Mesothelial cell of epicardium (in vitro differentiated cells): Measurements from ENCODE around the gene ANKDD1B. TPM values are rescaled to one million over a fixed set of nuclear protein-coding genes. Genes with fewer than 3 reads are reported as not detected.
"Not testable (repeated sequence)": the region's sequence is repeated elsewhere in the genome, so short reads cannot be mapped to it uniquely, and the experiment has no call there.

Source experiments
- DNase-seq, 2 experiments: peaks; one replicate each; pipeline ENCODE4 v3.0.0; 2021; ENCODE audit warnings: low spot score in 2 of 2; ENCODE audit not compliant: unreplicated experiment in 2 of 2
- H3K27ac Mint-ChIP-seq: 2 replicates; pipeline ENCODE4 v1.8.0; 2021; ENCODE audit warnings: mixed read lengths
- H3K27me3 Mint-ChIP-seq: 2 replicates; pipeline ENCODE4 v1.8.0; 2021; ENCODE audit warnings: low read depth, mixed read lengths
- H3K36me3 Mint-ChIP-seq: 2 replicates; pipeline ENCODE4 v1.8.0; 2021; ENCODE audit warnings: mixed read lengths
- H3K4me1 Mint-ChIP-seq: 2 replicates; pipeline ENCODE4 v1.8.0; 2021; ENCODE audit warnings: mixed read lengths
- H3K4me3 Mint-ChIP-seq: 2 replicates; pipeline ENCODE4 v1.8.0; 2021; ENCODE audit warnings: mild to moderate bottlenecking, moderate library complexity, mixed read lengths
- H3K9me3 Mint-ChIP-seq: 2 replicates; pipeline ENCODE4 v1.8.0; 2021; ENCODE audit warnings: mixed read lengths
- CTCF ChIP-seq: fragments of 200-600 bp; sonication (generic); IDR thresholded peaks from one replicate; pipeline ENCODE4 v1.5.0; 2021; ENCODE audit warnings: antibody characterized with exemption; ENCODE audit not compliant: unreplicated experiment
- total RNA-seq: library from RNA; stranded (reverse); gene quantifications from 3 replicates; pipeline ENCODE4 v1.2.1, GENCODE V29; 2021

The ANKDD1B gene
- total RNA-seq, 1 donor from 2014 or later = 1.1 TPM

GRCh38 chr5:75686480-75686879 lies 75.2 kb downstream of the ANKDD1B start:
- H3K27me3 Mint-ChIP-seq = no peaks in the 10 kb centered on the region
- TF ChIP-seq CTCF = no peak
- DNase-seq = no peak
- no peaks in the 10 kb centered on the region for H3K9me3 Mint-ChIP-seq
- H3K4me1 Mint-ChIP-seq = no peaks in the 10 kb centered on the region
- H3K27ac Mint-ChIP-seq = no peak overlapping the region
- H3K4me3 Mint-ChIP-seq = no peak overlapping the region
- H3K36me3 Mint-ChIP-seq = peaks cover 20% of the 10 kb centered on the region

GRCh38 chr5:75690669-75691068 lies 79.4 kb downstream of the ANKDD1B start:
- H3K36me3 Mint-ChIP-seq = peaks cover 26% of the 10 kb centered on the region
- TF ChIP-seq CTCF = no peak
- H3K27ac Mint-ChIP-seq = no peak overlapping the region

GRCh38 chr5:75694781-75695180 lies 83.5 kb downstream of the ANKDD1B start:
- Mint-ChIP-seq H3K36me3 (peaks cover 24% of the 10 kb centered on the region), H3K4me1 (no peaks in the 10 kb centered on the region), H3K9me3 (peaks cover 4% of the 10 kb centered on the region), H3K4me3 (no peak overlapping the region), H3K27me3 (no peaks in the 10 kb centered on the region), H3K27ac (no peak overlapping the region)
- no peak for TF ChIP-seq CTCF
- DNase-seq = no peak

More at GRCh38 chr5:75690669-75691068, 79.4 kb downstream of the ANKDD1B start:
- H3K27me3 Mint-ChIP-seq = no peaks in the 10 kb centered on the region
- DNase-seq = no peak
- no peak overlapping the region for H3K4me3 Mint-ChIP-seq
- no peaks in the 10 kb centered on the region for H3K9me3 Mint-ChIP-seq
- H3K4me1 Mint-ChIP-seq = no peaks in the 10 kb centered on the region

- not testable (repeated sequence) for H3K27ac Mint-ChIP-seq, H3K4me1 Mint-ChIP-seq, H3K9me3 Mint-ChIP-seq, H3K4me3 Mint-ChIP-seq, DNase-seq, H3K27me3 Mint-ChIP-seq
- H3K36me3 Mint-ChIP-seq = peaks cover 24% of the 10 kb centered on the region
Observed at GRCh38 chr5:75695472-75696351, 84.5 kb downstream of the ANKDD1B start.

- Mint-ChIP-seq H3K9me3 (peaks cover 4% of the 10 kb centered on the region), H3K4me3 (no peak overlapping the region), H3K27ac (no peak overlapping the region), H3K27me3 (no peaks in the 10 kb centered on the region), H3K4me1 (no peaks in the 10 kb centered on the region), H3K36me3 (peaks cover 30% of the 10 kb centered on the region)
- no peak for TF ChIP-seq CTCF
- DNase-seq = no peak
Observed at GRCh38 chr5:75701856-75702255, 90.6 kb downstream of the ANKDD1B start.

- H3K27ac Mint-ChIP-seq = no peak overlapping the region
- DNase-seq = no peak
- H3K36me3 Mint-ChIP-seq = peaks cover 20% of the 10 kb centered on the region
- H3K4me1 Mint-ChIP-seq = no peaks in the 10 kb centered on the region
- no peak overlapping the region for H3K4me3 Mint-ChIP-seq
- H3K9me3 Mint-ChIP-seq = no peaks in the 10 kb centered on the region
- no peaks in the 10 kb centered on the region for H3K27me3 Mint-ChIP-seq
- TF ChIP-seq CTCF = no peak
Observed at GRCh38 chr5:75706016-75706415, 94.8 kb downstream of the ANKDD1B start.
